GM19468 (cell line): Measurements from ENCODE around the gene TRIM32.
A peak's percentile ranks its signal among the peaks of the same experiment; 100 is the strongest.

Experiments
- ATAC-seq: cut with Tn5 transposase; IDR thresholded peaks from one replicate; pipeline ENCODE4 v1.9.1; 2021; ENCODE audit warnings: mild to moderate bottlenecking, moderate library complexity, moderate number of reproducible peaks; ENCODE audit not compliant: unreplicated experiment; ENCODE audit errors: extremely low read depth

The TRIM32 gene

GRCh38 chr9:116687074-116687753 lies at the start of gene TRIM32:
TRIM32 (plus strand) TSS chr9:116687305; CDS start chr9:116697743, 10,438 bp downstream.
- peak; percentile 99 for ATAC-seq

GRCh38 chr9:116639251-116639741 lies 47.8 kb upstream of the TRIM32 start:
- no peak for ATAC-seq

GRCh38 chr9:116641292-116642059 lies 45.6 kb upstream of the TRIM32 start:
- ATAC-seq, result no peak

- no peak for ATAC-seq
Measured at GRCh38 chr9:116643691-116644090, 43.4 kb upstream of the TRIM32 start.

- ATAC-seq, result no peak
Measured at GRCh38 chr9:116644091-116644688, 42.9 kb upstream of the TRIM32 start.

GRCh38 chr9:116646661-116647514 lies 40.2 kb upstream of the TRIM32 start:
- ATAC-seq, result peak; percentile 74

GRCh38 chr9:116647515-116647809 lies 39.6 kb upstream of the TRIM32 start:
- ATAC-seq, result no peak

GRCh38 chr9:116653348-116654058 lies 33.6 kb upstream of the TRIM32 start:
- no peak for ATAC-seq

GRCh38 chr9:116654059-116654355 lies 33.1 kb upstream of the TRIM32 start:
- no peak for ATAC-seq

GRCh38 chr9:116656501-116656971 lies 30.6 kb upstream of the TRIM32 start:
- no peak for ATAC-seq

GRCh38 chr9:116656977-116657376 lies 30.1 kb upstream of the TRIM32 start:
- ATAC-seq, result no peak

- no peak for ATAC-seq
Measured at GRCh38 chr9:116658265-116658664, 28.8 kb upstream of the TRIM32 start.

- peak; percentile 64 for ATAC-seq
Measured at GRCh38 chr9:116661037-116661954, 25.8 kb upstream of the TRIM32 start.

- no peak for ATAC-seq
Measured at GRCh38 chr9:116662646-116663310, 24.3 kb upstream of the TRIM32 start.

GRCh38 chr9:116663581-116663980 lies 23.5 kb upstream of the TRIM32 start:
- no peak for ATAC-seq

GRCh38 chr9:116668970-116669695 lies 18.0 kb upstream of the TRIM32 start:
- no peak for ATAC-seq

- no peak for ATAC-seq
Measured at GRCh38 chr9:116671605-116672004, 15.5 kb upstream of the TRIM32 start.

- no peak for ATAC-seq
Measured at GRCh38 chr9:116673375-116673774, 13.7 kb upstream of the TRIM32 start.
